ENCODE data around the gene NPY5R. TPM values are rescaled to one million over a fixed set of nuclear protein-coding genes. Genes with fewer than 3 reads are reported as not detected.

NPY5R gene
- total RNA-seq, 1 experiment from 2014 or later: not detected

- Histone ChIP-seq H3K9me3 (ENCODE audit: insufficient read depth, low read depth) (no peaks in the 10 kb centered on the region), H3K27ac (no peak overlapping the region), H3F3A (ENCODE audit: insufficient read depth, low read depth) (no peaks in the 10 kb centered on the region), H3K79me2 (ENCODE audit: low read depth) (no peaks in the 10 kb centered on the region), H3K36me3 (ENCODE audit: low read depth) (no peaks in the 10 kb centered on the region), H3K9me2 (ENCODE audit: insufficient read depth) (no peaks in the 10 kb centered on the region; the same call in 1 of the 2 replicates), H4K20me1 (ENCODE audit: insufficient read depth) (no peaks in the 10 kb centered on the region), H3K4me1 (replicated peaks; ENCODE audit: insufficient read depth) (no peaks in the 10 kb centered on the region), H3K27me3 (ENCODE audit: insufficient read depth, low read depth) (no peaks in the 10 kb centered on the region), H2AFZ (no peak overlapping the region), H3K4me3 (no peak overlapping the region), H3K4me2 (no peak overlapping the region)
- TF ChIP-seq CTCF (conservative IDR thresholded peaks at IDR 0.05): no peak
- no peak for TF ChIP-seq EZH2 (IDR thresholded peaks at IDR 0.05; ENCODE audit: low read depth)
- BruUV-seq (replicated peaks): no TSS peak
- no peak for DNase-seq
- POLR2A ChIA-PET (ENCODE audit: unreplicated experiment): no interaction called here
- intact Hi-C loops (cut with micrococcal nuclease; ENCODE audit: unreplicated experiment): no loop called here
- CTCF ChIA-PET: no interaction called here
These were observed 49.8 kb downstream of the NPY5R start for GRCh38 chr4:163393471-163393870.

GRCh38 chr4:163395055-163395454 is 51.4 kb downstream of the NPY5R start:
- H3K79me2 ChIP-seq (ENCODE audit: low read depth): no peaks in the 10 kb centered on the region
- intact Hi-C loops (cut with micrococcal nuclease; ENCODE audit: unreplicated experiment): no loop called here
- ChIA-PET POLR2A (ENCODE audit: unreplicated experiment) (no interaction called here), CTCF (no interaction called here)
- no peaks in the 10 kb centered on the region for H3K9me3 ChIP-seq (ENCODE audit: insufficient read depth, low read depth)
- H2AFZ ChIP-seq: no peak overlapping the region
- no peaks in the 10 kb centered on the region for H3K36me3 ChIP-seq (ENCODE audit: low read depth)
- H3K4me3 ChIP-seq: no peak overlapping the region
- DNase-seq: no peak
- no peaks in the 10 kb centered on the region for H3K4me1 ChIP-seq (replicated peaks; ENCODE audit: insufficient read depth)
- TF ChIP-seq CTCF (conservative IDR thresholded peaks at IDR 0.05): no peak
- no peak for TF ChIP-seq EZH2 (IDR thresholded peaks at IDR 0.05; ENCODE audit: low read depth)
- H3K27me3 ChIP-seq (ENCODE audit: insufficient read depth, low read depth): no peaks in the 10 kb centered on the region
- no peaks in the 10 kb centered on the region for H3F3A ChIP-seq (ENCODE audit: insufficient read depth, low read depth)
- H4K20me1 ChIP-seq (ENCODE audit: insufficient read depth): no peaks in the 10 kb centered on the region
- H3K9me2 ChIP-seq (ENCODE audit: insufficient read depth): no peaks in the 10 kb centered on the region; the same call in 1 of the 2 replicates
- BruUV-seq (replicated peaks): no TSS peak
- H3K27ac ChIP-seq: no peak overlapping the region
- H3K4me2 ChIP-seq: no peak overlapping the region

GRCh38 chr4:163395758-163396157 is 52.1 kb downstream of the NPY5R start:
- no peak overlapping the region for H3K27ac ChIP-seq
- no peaks in the 10 kb centered on the region for H3K4me1 ChIP-seq (replicated peaks; ENCODE audit: insufficient read depth)
- H4K20me1 ChIP-seq (ENCODE audit: insufficient read depth): no peaks in the 10 kb centered on the region
- H3K79me2 ChIP-seq (ENCODE audit: low read depth): no peaks in the 10 kb centered on the region
- H3K27me3 ChIP-seq (ENCODE audit: insufficient read depth, low read depth): no peaks in the 10 kb centered on the region
- ChIA-PET CTCF (no interaction called here), POLR2A (ENCODE audit: unreplicated experiment) (no interaction called here)
- H3K9me2 ChIP-seq (ENCODE audit: insufficient read depth): no peaks in the 10 kb centered on the region; the same call in 1 of the 2 replicates
- intact Hi-C loops (cut with micrococcal nuclease; ENCODE audit: unreplicated experiment): no loop called here
- peak overlapping the region; percentile 67 for H2AFZ ChIP-seq
- BruUV-seq (replicated peaks): no TSS peak
- H3K36me3 ChIP-seq (ENCODE audit: low read depth): no peaks in the 10 kb centered on the region
- no peak for TF ChIP-seq EZH2 (IDR thresholded peaks at IDR 0.05; ENCODE audit: low read depth)
- no peak for TF ChIP-seq CTCF (conservative IDR thresholded peaks at IDR 0.05)
- peak overlapping the region; percentile 26; the same call in 1 of the 2 replicates for H3K4me3 ChIP-seq
- peak overlapping the region; percentile 61 for H3K4me2 ChIP-seq
- no peak for DNase-seq
- no peaks in the 10 kb centered on the region for H3F3A ChIP-seq (ENCODE audit: insufficient read depth, low read depth)
- H3K9me3 ChIP-seq (ENCODE audit: insufficient read depth, low read depth): no peaks in the 10 kb centered on the region
